HG03025 (cell line): ENCODE measurements around the gene SPATS2L.
A peak's percentile ranks its signal among the peaks of the same experiment; 100 is the strongest.

Experiments
- ATAC-seq: cut with Tn5 transposase; IDR thresholded peaks from one replicate; pipeline ENCODE4 v1.9.1; 2021; ENCODE audit warnings: mild to moderate bottlenecking, moderate library complexity; ENCODE audit not compliant: unreplicated experiment, low FRiP score

SPATS2L gene

DNA sequence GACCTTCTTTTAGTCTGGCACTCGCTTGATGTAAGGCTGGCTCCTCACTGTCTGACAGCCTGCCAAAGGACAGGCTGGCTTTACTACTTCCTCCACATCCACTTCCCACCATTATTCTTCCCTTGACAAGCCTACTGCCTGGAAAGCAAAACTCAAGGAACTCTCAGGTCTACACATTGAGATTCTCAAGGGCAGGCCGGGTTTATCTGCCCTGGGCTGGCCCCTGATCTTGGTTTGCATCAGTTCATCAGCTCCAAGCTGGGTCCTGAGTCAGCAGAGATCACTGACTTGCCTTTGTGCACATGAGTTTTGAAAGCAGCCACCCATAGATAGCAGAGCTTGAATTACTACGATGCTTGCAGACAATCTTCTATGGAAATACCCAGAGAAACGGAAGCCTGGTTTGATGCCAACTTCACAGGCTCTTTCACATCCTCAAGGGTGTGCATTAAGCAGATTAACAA, 149.5 kb downstream of the SPATS2L start:
- peak; percentile 40 for ATAC-seq

DNA sequence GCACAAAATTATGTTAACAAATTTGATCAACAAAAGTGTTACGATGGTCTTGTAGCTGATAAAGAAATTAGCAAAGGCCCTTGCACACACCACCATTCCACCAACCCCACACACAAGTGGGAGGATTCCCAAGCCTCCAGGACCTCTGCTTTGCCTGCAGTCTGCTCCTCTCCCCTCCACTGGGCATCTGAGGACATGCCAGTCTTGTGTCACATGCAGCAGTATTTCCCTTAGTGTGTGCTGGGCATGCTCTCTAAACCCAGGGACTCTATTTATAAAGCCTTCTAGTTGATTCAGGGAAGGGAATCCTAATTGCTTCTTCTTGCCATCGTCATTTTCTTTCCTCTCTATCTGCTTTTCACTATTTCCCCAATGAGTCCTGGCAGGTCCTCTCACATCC, 150.1 kb downstream of the SPATS2L start:
- ATAC-seq = no peak

- ATAC-seq = no peak
These were observed 152.6 kb downstream of the SPATS2L start for GRCh38 chr2:200459101-200459500.

- ATAC-seq = no peak
These were observed 155.6 kb downstream of the SPATS2L start for GRCh38 chr2:200461846-200462710.

GRCh38 chr2:200463452-200463851, 157.0 kb downstream of the SPATS2L start:
- no peak for ATAC-seq

- no peak for ATAC-seq
These were observed 160.2 kb downstream of the SPATS2L start for GRCh38 chr2:200466425-200467418.

DNA sequence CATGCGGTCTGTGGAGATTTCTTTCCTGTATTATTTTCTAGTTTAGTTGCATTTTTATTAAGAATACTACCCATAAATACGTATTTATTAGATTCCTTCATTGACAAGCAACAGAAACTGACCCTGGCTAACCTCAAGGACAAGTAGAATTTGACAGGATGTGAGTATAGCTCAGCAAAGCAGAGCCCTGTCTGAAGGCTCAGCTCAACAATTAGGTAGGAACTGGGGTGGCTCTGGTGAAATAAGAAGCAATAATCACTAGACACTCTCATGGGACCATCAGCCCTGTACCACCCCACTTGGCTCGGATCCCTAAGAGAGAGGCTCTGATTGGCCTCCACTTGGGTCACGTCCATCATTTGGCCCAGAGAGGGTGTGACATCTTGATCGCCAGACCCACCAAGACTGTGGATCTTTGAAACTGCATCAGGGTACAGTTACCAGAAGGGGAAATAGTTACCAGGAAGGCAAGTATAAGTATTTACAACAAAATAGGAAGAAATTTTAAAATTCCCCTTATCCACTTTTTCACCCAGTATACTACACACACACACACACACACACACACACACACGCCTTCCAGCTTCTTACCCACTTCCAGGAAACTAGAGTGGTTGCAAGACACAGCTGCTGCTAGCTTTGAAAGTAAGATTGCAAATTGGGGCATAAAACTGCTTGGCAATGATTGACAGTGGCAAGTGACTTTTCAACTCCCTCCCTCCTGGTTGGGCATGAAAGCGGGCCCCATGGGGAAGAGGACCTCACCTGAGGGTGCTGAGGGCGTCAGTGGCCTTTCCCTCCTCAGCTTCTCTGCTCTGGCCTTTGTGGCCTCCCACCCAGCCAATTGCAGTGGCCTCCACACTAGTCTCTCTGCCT, 161.6 kb downstream of the SPATS2L start:
- no peak for ATAC-seq

GRCh38 chr2:200469708-200470211, 163.3 kb downstream of the SPATS2L start:
- ATAC-seq = no peak

- ATAC-seq = no peak
These were observed 163.7 kb downstream of the SPATS2L start for GRCh38 chr2:200470230-200470629.

- peak; percentile 69 for ATAC-seq
These were observed 164.9 kb downstream of the SPATS2L start for GRCh38 chr2:200471324-200471848.

GRCh38 chr2:200471928-200472645, 165.6 kb downstream of the SPATS2L start:
- ATAC-seq = peak; percentile 7

DNA sequence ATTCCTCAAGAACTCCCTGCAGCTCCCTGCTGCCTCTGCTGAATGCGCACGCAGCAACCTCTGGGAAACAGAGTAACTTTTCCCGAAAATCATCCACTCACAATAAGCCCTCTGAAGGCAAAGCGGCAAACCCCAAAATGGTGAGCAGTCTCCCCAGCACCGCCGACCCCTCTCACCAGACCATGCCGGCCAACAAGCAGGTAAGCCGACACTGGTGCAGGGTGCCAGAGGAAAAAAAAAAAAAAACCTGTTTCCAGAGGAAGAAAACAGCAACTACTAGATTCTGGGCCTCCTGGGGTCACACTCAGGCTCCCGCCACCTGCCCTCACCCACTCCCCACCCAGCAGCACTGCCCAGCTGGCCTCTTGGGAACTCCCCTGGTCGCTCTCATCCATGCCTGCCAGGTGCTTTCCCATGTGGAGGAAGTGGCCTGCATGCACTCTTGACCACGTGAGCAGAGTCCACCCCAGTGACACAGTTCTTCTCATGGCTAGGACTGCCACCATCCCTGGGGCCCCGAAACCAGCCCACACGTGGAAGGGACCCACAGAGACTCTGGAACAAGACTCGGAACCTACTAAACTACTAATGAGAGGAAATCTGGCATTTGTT, 166.5 kb downstream of the SPATS2L start:
- no peak for ATAC-seq

GRCh38 chr2:200475795-200476194, 169.3 kb downstream of the SPATS2L start:
- ATAC-seq = no peak

- no peak for ATAC-seq
These were observed 170.3 kb downstream of the SPATS2L start for GRCh38 chr2:200476836-200477235.

- no peak for ATAC-seq
These were observed 171.2 kb downstream of the SPATS2L start for GRCh38 chr2:200477667-200478131.

- no peak for ATAC-seq
These were observed 173.3 kb downstream of the SPATS2L start for GRCh38 chr2:200479692-200480265.

- no peak for ATAC-seq
These were observed 175.7 kb downstream of the SPATS2L start for GRCh38 chr2:200482194-200482593.

- ATAC-seq = no peak
These were observed 177.3 kb downstream of the SPATS2L start for GRCh38 chr2:200483729-200484198.
